Nucleus accumbens (tissue), 56 donors: ENCODE data around the gene COX17.
"Not testable (repeated sequence)": the region's sequence is repeated elsewhere in the genome, so short reads cannot be mapped to it uniquely, and the experiment has no call there.

Source experiments
- DNase-seq, 56 donors: peaks; one replicate each; lab custom pipeline; 2025; lab: John Stamatoyannopoulos, UW

The COX17 gene, protein sequence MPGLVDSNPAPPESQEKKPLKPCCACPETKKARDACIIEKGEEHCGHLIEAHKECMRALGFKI

DNA sequence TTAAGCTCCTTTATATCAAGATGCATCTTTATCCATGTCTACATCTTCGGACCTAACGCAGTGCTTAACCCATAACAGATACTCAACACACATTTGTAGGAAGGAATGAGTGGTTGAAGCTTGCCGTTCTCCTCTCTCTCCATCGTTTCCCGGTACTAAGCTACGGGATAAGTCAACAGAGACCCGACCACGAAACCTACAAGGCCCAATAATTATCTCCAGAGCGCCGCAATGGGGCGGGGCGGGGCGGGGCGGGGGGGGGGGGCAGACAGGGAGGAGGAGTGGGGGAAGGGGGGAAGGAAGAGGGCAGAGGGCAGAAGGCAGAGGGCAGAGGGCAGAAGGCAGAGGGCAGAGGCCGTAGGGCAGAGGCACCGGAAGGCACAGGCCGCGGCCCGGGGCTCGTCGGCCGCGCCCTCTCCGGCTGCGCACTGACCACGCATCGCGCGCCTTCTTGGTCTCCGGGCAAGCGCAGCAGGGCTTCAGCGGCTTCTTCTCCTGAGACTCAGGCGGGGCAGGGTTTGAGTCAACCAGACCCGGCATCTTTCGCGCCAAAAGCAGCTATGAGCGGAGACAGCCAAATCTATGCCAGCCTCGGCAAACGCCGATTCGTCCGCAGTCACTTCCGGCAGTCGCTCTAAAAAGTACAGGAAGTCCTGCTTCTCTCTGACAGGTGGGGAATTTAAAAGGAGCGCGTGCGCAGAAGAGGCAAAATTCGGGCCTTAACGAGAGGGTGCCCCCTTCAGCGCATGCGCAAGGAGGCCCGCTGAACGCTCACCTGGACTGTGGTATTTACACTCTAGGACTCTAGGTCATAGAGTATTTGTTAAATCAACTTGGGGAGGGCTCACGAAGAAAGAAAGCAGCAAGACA lies at the start of gene COX17:
COX17 (minus strand) TSS at position 636 of the 870 bp plus-strand sequence; CDS start at position 540, 96 bp downstream.
- peak; percentile 43 to 96 (median 87) for DNase-seq

DNA sequence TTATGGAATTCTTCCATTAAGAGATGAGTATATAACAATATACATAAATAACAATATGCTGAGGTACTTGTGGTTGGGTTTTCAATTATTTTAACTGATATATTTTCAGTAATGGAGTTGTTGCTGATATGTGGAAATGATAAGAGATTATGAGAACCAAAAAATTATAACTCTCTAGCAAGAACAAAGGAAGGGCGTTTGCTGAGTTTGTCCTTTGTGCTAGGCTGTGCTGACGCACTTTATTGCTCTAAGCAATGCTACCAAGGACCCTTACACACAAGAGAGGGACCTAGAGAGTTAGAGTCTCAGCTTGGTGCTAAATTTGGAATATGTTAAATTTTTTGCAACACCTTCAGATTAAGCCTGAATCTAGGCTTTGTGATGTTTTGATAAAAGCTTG lies 49.7 kb upstream of the COX17 start:
- no peak for DNase-seq

DNA sequence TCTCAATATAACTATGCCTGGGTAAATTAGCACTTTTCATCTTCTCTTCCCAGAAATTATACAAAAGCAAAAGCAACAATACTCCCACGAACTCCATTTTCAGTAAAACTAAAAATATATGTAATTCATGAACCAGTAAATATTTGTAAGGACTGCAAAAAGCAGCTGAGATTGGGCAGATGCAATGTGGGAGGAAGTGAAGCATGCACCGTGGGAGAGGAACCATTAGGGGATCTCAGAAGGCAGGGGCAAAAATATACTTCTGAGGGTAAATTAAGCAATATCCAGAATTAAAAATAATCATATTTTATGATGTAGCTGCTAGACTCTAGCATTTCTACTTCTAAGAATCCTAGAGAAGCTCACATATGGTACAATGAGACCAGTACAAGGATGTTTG lies 45.8 kb upstream of the COX17 start:
- no peak for DNase-seq

DNA sequence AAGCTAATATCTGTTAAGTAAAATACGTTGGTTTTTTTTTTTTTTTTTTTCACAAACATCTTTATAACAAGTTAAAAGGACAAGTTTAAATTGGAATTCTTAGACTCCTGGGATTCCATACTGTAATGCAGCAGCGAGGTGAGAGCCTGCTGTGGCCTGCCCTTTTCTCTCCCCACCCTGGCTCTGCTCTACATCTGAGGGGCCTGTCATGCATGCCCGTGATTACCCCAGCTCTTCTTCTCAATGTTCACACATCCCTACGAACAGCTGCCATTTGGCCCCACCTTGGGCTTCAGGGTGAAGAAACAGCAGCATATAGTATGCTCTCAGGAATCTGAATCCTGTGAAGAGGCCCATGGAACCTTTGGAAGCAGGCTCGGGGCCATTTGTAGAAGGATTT lies 40.3 kb upstream of the COX17 start:
- no peak for DNase-seq

DNA sequence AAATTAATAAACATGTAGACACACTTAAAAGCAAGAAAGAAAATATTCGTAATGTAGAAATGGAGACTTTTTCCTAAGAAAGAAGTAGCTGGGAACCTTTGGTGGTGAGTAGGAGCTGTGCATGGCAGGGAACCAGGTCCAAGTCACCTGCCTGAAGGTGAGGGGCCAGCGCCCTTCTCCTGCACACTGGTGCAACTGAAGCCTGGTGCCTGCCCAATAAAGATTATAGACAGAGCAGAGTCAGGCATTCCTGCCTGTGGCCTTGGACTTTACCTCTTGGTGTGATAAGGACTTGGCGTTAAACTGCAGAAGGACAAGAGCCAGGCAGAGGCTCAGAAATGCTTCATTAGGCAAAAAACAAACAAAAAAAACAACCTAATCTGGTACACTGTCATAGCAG lies 39.8 kb upstream of the COX17 start:
- no peak for DNase-seq

DNA sequence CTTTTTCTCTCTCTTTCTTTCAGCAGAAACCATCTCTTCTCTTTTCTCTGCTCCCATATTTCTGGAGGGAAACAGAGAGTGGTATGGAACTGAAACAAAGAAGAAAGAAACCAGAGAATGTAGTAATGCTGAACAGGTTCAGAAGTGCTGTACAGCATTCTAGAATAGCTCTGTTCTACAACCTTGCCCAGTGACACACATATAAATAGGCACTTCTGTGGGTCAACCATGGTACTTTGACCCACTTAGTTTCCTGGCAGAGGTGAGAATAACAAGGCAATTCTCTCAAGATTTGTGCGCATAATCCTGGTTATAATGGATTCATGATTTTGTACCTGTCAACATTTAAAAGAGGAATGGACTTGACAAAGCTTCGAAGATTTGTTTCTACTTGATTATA lies 37.9 kb upstream of the COX17 start:
- DNase-seq = no peak

DNA sequence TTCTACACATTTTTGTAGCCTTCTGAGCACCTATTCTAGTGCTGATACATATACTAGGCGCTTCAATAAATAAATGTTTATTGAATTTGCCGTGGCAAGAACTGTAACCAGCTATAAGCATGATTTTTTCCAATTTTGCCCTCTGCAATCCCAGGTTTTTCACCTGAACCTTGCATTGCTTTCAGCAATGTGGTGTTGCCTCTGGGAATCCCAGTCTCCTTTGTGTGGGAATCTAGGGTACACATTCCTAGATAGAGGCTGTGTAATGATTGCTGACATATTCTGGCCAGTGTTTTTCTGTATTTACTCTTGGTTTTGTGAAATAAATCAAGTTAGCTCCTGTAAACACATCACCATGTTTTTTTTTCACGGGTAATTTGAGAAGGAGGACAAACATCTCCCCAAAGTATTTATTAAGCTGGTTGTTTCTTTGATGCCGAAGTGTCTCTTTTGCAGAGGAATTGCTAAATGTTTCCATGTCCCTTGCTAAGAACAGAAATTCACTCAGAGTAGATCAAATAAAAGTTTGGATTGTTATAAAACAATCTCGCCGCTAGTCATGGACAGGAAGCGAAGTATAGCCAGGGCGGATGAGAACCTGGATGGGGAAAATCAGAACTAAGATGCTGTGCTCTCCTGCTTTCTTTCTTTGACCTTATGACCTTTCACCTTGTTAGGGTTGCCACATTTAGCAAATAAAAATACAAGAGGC lies 26.8 kb upstream of the COX17 start:
- no peak for DNase-seq

DNA sequence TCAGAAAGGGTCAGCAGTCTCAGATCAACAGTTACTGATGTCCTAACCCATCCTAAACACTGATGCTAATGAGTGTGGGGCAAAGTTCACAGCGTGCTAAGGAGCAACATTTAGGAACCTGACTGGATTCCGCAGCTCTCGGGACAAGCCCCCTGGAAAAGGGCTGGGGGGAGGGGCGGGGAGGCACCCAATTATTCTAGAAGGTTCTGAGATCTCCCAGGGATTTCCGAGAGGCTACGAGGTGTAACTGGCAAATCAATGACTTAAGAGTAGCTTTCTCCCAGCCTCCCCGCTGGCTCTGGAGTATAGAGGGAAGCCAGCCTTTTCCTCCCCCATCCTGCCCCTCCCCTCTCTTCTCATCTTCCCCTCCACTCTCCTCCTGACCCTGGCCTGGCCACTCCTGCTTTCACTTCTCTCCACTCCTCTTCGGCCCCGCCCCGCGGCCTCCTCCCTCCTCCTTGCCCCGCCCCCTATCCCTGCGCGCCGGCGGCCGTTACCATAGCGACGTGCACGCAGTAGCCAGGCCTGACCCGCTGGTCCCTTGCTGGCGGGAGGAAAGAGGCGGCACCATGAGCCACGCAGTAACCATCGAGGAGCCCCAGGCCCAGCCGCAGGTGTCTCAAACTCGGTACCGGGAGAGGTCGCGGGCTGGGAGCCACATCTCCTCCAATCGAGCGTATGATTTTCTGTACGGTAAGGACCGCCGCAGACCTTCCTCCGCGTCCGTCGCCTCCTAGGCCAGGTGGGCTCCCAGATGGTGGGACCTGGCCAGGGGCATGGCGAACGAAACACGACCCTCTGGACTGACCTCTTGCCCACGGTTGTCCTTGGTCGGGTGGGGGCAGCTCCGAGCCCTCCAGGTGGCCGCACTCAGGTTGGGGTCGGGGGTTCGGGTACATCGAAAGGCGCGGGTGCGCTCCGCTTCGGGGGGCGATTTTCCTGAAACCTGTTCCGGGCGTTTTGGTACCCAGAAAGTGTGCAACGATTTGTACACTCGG lies 25.6 kb upstream of the COX17 start, which contains the start of gene CFAP91:
CFAP91 (plus strand) TSS at position 493 of the 998 bp plus-strand sequence; CDS start at position 570, 77 bp downstream.
- peak; percentile 49 to 97 (median 88) for DNase-seq

DNA sequence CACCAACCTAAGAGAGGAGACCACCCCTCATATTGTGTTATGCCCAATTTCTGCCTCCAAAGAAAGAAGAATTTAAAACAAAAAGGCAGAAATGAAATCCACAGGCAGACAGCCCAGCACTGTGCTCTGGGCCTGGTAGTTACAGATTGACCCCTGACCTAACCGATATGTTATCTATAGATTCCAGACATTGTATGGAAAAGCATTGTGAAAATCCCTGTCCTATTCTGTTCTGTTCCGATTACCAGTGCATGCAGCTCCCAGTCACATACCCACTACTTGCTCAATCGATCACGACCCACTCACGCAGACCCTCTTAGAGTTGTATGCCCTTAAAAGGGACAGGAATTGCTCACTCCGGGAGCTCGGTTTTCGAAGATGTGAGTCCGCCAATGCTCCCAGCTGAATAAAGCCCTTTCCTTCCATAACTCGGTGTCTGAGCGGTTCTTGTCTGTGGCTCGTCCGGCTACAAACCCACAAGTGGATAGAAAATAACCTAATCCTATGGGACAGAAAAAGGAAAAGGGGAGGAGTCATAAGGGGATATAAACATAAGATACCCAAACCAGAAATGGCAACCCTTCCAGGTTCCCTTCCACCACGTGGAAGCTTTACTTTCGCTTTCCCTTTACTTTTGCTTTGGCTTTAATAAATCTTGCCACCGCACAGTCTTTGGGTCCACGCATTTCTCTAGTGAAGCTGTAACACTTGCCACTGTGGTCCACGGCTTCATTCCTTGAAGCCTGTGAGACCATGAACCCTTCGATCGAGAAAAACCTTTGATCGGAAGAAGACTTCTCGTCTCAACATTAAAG lies 23.9 kb upstream of the COX17 start:
- DNase-seq = no peak

DNA sequence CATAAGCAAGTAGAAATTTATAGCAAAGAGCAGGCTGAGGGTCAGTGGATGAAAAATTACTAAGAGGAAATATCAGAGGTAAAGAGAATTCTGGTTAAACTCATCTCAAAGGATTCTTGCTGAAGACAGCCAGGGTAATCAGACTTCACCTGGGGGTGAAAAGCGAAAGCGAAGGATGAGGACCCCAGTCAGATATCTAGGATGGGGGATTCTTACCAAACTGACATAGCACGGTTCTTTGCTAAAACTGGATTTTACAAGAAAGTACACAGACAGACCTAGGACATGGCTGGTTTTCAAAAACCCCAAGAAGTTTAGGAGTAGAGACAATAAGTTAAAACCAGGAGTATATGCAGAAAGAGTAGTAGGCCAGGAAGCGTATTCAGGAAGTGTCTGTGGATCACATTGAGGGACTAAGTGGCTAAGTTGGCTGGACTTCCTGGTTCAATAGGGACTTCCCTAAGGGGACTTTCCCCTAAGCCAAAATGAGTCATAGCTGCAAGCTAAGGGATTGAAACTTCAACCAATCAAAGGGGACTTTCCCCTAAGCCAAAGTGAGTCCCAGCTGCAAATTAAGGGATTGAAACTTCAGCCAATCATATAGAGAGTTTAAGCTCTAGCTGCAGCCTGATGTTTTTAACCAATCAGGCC lies 23.2 kb upstream of the COX17 start:
- DNase-seq = no peak

DNA sequence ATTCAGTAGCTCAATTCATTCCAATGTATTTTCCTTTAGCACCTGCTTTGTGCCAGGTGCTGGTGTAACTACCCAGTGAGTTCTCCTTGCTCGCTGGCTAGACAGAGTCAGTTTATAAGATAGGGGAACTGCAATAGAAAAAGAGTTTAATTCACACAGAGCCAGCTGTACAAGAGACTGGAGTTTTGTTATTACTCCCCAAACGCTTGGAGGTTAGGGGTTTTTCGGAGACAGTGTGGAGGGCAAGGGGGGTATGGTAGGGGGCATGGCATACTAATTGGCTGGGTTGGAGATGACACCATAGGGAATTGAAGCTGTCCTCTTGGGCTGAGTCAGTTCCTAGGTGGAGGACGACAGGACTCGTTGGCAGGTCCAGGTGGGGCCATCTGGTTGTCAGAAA lies 20.2 kb upstream of the COX17 start:
- DNase-seq = no peak

DNA sequence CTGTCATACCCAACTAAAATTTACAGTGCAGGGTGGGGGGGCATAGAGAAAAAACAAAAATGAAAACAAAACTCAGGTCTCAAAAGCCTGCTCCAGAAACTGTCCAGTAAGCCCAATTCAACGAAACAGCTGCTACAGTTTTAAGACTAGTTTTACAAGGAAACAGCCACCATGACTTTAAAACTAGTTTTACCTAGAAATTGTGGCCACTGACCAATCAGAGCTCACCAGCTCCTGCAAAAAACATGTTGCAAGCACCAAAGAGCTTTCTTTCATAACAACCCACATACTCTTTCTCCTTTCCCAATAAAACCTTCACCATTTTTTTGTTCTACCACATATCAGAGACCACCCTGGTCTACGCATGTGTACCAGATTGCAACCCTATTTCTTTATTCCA lies 18.3 kb upstream of the COX17 start:
- no peak for DNase-seq

DNA sequence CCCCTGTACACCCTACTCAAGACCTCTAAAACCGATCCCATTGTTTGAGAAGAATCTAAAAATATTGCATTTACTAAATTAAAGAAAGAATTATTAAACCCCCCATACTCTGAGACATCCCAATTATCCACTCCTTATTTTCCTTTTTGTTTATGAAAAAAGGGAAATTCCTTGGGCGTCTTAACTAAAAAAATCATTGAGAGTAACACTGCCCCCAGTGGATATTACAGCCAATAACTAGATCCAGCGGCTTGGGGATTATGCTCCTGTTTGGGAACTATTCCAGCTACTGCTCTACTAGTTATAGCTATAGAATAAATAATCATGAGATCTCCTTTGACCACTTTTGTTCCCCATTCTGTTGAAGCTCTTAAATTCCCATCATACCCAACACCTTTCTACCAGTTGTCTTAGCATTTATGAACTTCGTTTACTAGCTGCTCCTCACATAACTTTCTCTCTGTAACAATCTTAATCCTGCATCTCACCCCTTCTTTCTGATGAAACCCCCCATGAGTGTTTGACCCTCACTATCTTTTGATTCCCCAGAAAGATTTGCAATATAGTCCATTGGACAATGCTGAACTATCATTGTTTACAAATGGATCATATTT lies 12.9 kb upstream of the COX17 start:
- no peak for DNase-seq

DNA sequence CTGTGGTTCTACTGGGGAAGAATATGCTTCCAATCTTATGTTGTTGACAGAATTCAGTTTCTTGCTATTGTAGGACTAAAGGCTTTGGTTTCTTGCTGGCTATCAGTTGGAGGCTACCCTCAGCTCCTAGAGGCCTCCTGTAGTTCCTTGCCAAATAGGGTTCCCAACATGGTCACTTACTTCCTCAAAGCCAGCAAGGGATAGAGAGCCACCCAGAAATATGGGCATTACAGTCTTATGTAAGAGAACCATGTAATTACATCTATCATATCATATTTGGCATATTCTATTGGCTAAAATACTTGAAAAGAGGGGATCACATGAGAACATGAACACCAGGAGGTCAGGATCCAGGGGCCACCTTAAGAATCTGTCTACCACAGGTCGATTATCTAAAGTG lies 6.2 kb upstream of the COX17 start:
- DNase-seq = no peak

DNA sequence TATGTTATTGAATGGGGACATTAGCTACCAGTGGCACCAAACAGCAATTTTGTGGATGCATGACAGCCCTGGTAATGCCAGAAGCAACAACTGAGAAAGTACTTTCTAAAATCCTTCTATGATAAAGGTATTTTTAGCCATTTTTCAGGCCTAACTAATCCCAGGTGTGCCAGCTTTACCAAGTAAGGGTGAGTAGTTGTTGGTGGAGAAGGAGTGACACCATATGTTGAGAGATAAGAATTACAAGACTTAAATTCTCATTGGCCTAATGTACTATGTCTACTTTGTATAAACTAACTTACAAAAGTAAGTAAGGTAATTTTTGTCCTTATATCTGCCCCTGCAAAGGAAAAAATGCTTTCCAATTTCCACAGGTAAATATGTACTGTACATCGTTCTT lies 4.1 kb upstream of the COX17 start:
- DNase-seq = no peak

DNA sequence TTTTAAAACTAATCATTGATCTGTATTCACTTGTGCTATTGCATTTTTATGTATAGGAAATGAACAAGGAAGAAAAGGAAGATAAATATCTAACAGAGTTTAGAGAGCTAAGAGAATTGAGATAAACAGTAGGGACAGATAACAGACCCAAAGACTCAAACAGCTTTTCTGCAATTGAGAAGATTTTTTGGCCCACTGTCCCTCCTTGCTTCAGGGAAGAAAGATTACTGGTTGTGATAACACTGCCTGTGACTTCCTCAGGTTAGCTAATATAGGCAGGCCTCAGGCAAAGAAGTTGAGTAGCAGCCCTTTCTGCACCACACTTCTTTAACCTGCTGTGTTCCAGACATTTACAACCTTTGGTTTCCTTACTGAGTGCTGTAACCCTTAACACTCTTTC lies 2.7 kb upstream of the COX17 start:
- no peak for DNase-seq

DNA sequence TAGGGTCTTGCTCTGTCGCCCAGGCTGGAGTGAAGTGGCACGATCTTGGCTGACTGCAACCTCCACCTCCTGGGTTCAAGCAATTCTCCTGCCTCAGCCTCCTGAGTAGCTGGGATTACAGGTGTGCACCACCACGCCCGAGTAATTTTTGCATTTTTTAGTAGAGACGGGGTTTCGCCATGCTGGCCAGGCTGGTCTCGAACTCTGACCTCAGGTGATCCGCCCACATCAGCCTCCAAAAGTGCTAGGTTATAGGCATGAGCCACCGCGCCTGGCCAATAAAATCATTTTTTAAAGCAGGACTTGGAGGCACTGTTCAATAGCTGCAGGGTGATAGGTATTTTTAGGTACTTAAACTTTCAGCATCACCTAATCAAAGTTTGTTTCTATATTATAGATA lies 1.0 kb upstream of the COX17 start:
- not testable (repeated sequence) for DNase-seq

DNA sequence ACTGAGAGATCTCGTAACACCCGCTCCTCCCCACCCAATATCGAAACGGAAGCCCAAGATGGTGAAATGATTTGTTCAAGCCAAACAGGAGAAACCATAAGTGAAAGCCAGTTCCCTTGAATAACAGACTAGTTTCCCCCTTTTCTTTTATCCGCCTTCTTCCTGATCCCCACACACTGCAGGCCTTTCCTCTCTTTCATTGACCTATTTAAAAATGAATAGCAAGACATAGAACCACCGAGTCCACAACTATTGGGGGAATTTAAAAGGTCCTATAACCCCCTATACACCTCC lies 382 bp upstream of the COX17 start:
- no peak for DNase-seq

DNA sequence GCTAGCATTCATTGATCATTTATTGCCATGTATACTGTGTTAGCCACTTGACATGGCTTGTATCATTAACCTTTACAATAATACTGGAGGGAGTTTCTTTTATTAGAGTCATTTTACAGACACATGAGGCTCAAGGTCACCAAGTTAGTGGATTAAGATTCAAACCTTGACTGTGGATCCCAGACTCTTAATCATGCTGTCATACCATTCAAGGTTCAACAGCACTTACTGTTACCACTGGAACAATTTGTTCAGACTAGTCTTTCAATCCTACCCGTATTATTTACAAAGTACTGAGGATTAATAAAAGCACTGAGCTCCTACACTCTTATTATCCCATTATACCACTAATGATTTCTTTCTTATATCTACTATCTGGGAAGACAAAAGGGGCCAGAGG lies 1.2 kb downstream of the COX17 start:
- DNase-seq = no peak
